GM12872 (cell line): ENCODE results near the gene ST8SIA6.

Source experiments
- TF ChIP-seq, protein P1 (sequence below): IDR thresholded peaks from 3 replicates; pipeline ENCODE4 v1.5.1; 2011; ENCODE audit warnings: low read depth, mild to moderate bottlenecking, low read length, moderate library complexity; ENCODE audit not compliant: insufficient read depth

The ST8SIA6 gene

DNA sequence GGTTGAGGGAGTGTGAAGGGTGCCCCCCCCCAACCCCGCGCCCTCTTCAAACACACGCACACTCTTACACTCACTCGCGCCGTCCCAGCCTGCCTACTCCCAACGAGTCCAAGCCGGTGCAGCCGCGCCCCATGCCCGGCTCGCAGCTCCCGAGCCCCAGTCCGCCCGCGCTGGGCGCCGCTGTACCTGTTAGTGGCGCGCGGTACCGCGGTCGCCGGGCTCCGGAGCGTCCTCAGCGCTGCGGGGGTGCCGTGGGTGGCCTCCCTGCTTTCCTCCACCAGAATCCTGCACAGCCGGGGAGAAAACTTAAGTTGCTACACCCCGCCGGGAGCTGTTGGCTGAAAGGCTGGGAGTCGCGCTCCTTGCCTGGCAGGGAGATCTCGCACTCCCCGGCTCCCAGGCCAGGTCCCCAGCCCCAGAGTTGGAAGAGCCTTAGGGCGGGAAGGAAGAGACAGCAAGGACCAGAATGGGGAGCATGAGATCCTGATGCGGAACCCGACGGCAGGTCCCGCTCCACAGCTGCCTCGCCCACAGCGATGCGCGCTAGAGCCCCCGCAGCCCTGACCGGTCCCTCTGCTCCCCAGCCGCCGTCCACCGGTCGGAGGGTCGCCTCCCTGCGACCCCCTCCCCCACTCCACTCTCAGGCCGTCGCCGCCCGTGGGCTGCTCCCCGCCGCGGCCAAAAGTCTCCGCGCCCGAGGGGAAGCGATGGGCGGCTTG lies 863 bp downstream of the ST8SIA6 start:
- TF ChIP-seq, protein P1, sequence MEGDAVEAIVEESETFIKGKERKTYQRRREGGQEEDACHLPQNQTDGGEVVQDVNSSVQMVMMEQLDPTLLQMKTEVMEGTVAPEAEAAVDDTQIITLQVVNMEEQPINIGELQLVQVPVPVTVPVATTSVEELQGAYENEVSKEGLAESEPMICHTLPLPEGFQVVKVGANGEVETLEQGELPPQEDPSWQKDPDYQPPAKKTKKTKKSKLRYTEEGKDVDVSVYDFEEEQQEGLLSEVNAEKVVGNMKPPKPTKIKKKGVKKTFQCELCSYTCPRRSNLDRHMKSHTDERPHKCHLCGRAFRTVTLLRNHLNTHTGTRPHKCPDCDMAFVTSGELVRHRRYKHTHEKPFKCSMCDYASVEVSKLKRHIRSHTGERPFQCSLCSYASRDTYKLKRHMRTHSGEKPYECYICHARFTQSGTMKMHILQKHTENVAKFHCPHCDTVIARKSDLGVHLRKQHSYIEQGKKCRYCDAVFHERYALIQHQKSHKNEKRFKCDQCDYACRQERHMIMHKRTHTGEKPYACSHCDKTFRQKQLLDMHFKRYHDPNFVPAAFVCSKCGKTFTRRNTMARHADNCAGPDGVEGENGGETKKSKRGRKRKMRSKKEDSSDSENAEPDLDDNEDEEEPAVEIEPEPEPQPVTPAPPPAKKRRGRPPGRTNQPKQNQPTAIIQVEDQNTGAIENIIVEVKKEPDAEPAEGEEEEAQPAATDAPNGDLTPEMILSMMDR, result no peak

DNA sequence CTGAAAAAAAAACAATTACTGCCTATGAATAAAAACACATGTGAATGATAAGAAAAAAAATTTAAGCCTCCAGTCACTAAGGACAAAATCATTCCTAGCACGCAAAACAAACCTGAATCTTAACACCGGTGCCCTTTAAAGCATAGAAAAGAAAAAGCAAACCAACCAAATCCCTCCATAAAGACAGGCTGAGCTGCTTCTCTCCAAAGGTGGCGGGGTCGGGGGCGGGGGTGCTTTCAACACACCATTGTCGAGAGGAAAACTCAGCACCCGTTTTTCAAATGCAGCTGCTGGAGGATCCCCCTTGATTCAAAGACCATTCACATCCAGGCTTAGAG lies 1.4 kb downstream of the ST8SIA6 start:
- TF ChIP-seq, protein P1, result no peak

DNA sequence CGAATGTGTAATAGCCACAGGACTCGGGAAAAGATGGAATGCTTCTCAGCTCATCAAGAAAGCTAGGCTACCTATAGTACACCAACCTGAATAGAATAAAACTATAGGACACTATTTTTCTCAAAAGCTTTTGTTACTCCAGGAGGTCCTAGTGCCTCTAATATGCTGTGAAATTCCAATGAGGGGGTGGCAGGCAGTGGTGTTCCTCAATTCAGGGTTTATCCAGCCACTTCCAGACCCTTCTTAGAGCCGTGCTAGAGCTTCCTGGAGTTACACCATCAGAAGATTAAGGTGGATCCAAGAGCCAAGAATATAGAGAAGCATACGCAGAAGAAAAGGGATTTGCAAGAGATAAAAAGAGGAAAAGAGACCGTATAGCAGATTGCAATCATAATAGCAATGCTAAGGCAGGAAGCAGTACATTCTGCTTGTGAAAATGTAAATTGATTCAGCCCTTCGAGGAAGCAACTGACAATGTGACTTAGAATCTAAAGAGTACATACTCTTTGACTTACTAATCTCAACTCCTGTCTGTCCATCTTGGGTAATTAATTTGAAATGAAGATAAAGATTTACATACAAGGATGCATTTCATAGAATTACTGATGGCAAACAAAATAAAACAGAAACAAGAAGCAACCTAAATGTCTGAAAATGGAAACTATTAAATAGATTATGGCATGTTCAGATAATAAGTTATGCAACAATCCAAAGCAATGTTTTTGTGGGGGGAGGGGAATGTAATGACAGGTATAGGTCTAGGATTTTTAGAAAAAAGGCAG lies 2.1 kb downstream of the ST8SIA6 start:
- TF ChIP-seq, protein P1, result no peak

DNA sequence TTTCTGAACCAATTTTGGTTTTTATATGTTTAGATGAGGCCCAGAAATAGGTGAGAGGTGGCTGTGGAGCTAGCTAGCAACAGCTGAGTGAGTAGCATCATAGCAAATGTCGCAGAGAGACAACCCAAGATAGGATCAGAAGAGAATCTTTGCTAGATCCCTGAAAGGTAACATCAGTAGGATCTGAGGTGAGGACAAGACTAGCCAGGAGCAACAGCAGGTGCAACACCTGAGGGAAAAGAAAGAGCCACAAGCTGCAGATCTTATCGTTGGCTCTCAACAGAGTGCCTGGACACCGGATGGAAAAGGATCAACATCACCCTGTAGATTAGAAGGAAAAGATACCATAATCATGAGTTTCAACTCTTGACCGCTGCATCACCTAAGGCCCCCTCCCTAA lies 4.4 kb downstream of the ST8SIA6 start:
- TF ChIP-seq, protein P1, result no peak

DNA sequence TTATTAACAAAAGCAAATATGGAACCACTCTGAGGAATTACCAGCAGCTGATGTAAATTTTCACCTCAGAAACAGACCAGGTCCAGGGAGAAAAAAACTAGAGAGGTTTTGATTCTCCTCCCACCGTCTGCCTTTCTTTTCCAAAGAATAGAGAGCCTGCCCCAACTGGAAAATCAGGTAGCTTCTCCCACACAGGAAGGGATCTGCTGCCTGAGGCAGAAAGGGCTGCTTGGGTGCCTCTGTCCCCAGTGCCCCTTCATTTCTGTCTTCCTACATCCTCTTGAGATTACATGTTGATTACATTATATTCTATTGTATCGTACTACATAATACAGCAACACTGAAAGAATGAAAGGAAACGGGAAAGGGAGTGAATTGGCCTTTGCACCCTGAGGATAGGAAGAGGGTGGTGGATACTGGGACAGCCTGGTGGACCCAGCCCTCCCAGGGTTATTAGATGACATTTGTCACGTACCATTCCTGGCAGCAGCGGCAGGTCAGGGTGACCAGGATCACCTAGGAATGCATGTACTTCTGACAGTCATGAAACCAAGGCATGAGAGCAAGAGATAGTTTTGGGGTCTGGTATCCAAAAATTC lies 8.9 kb downstream of the ST8SIA6 start:
- TF ChIP-seq, protein P1, result no peak

DNA sequence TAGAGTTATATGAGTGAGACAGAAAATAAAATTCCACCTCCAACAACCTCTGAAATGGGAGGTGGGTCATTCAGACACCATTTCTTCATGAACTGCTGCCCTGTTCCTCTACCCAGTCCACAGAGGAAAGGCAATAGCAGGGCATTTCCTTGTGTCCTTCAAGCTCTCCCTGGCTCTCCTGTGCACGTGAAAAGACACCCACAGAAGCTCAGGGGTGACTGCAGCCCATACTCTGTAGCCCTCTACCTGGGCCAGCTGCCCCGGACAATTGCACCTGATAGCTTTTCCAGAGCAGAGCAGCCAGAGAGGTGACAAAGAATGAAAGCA lies 10.0 kb downstream of the ST8SIA6 start:
- TF ChIP-seq, protein P1, result no peak

DNA sequence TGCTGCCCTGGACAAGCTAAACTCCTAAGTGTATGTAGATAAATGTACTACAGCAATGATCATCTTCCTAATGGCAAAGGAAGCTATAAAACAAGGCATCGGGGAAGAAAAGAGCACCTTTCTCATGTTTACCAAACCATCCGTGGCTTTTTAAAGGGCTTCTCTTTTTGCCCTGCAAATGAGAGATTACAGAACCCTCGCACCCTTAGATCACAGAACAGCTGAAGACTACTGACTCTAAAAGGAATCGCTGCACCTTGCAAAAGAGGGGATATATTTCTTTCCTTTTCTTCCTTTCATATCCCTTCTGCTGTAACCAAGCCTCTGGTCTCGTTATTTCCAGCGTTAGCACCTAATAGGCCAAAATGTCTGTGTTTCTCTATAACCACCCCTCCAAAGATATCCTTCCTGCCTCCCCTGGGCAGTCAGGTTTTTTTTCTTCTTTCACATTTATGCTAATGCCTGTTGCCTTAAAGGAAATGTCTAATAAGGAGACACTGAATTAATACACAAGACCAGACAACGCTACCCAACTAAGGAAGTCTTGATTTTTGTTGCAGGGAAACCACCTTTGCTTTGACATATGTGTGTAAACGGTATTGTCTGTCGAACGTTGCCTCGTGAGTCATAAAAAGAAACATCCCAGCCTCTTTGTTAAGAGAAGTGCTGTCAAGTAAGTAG lies 10.5 kb downstream of the ST8SIA6 start:
- TF ChIP-seq, protein P1, result no peak
